A673 (cell line): ENCODE results near the gene MYO5B.

ENCODE experiments used
- EZH2 ChIP-seq: fragments of 200-600 bp; sonication (generic); IDR thresholded peaks from 2 replicates; pipeline ENCODE4 v1.6.1; 2017; ENCODE audit warnings: borderline replicate concordance, low read depth, mild to moderate bottlenecking, mixed read lengths, antibody characterized with exemption, low read length; ENCODE audit not compliant: poor library complexity, severe bottlenecking
- TF ChIP-seq, protein P1 (sequence below): fragments of 300-800, 200-600 bp; sonication (generic); conservative IDR thresholded peaks from 2 replicates; pipeline ENCODE4 v1.5.1; 2017; ENCODE audit warnings: low read depth, mild to moderate bottlenecking, antibody characterized with exemption, low read length, moderate library complexity, mixed read lengths

DNA sequence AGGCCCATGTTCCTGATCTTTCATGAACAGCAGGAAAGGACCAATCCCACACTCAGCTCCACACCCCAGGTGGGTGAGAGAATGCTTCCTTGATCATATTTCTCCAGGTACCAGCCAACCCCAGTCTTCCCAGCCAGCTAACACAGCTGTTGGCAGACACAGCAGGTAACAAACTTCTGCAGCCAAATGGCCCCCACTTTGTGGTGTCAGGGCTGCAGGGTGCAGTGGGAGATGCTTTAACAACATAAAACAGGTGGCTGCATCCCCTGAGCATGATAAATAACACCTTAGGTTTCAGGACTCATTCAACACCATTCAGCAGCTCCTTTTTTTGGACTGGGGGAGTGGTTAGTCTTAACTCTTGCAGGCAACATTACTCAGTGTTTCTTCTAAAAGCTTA lies 304.9 kb downstream of the MYO5B start:
- TF ChIP-seq, protein P1, sequence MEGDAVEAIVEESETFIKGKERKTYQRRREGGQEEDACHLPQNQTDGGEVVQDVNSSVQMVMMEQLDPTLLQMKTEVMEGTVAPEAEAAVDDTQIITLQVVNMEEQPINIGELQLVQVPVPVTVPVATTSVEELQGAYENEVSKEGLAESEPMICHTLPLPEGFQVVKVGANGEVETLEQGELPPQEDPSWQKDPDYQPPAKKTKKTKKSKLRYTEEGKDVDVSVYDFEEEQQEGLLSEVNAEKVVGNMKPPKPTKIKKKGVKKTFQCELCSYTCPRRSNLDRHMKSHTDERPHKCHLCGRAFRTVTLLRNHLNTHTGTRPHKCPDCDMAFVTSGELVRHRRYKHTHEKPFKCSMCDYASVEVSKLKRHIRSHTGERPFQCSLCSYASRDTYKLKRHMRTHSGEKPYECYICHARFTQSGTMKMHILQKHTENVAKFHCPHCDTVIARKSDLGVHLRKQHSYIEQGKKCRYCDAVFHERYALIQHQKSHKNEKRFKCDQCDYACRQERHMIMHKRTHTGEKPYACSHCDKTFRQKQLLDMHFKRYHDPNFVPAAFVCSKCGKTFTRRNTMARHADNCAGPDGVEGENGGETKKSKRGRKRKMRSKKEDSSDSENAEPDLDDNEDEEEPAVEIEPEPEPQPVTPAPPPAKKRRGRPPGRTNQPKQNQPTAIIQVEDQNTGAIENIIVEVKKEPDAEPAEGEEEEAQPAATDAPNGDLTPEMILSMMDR: no peak
- TF ChIP-seq EZH2: no peak
